GM23338 (cell line): ENCODE data around the gene APRT. TPM values are rescaled to one million over a fixed set of nuclear protein-coding genes. Genes with fewer than 3 reads are reported as not detected.

Experiments used
- ATAC-seq: fragments of 200-7000 bp; cut with Tn5 transposase; 3 replicates; pipeline ENCODE4 v1.9.1; 2020
- DNase-seq: peaks from one replicate; pipeline ENCODE4 v3.0.0-alpha.2; 2015; ENCODE audit warnings: low spot score
- H2AFZ ChIP-seq: fragments of 200-600 bp; sonication (generic); 2 replicates; pipeline ENCODE4 v1.8.0; 2016; ENCODE audit warnings: antibody characterized with exemption, mild to moderate bottlenecking, moderate library complexity
- H3F3A ChIP-seq: fragments of 200-600 bp; sonication (generic); replicated peaks from 2 replicates; pipeline ENCODE4 v1.8.0; 2017; ENCODE audit warnings: antibody characterized with exemption, mixed run types, low read depth
- H3K27ac ChIP-seq: fragments of 200-600 bp; sonication (generic); 2 replicates; pipeline ENCODE4 v1.6.1; 2016; ENCODE audit warnings: low read depth
- H3K27me3 ChIP-seq: fragments of 200-600 bp; sonication (generic); 2 replicates; pipeline ENCODE4 v1.8.0; 2016; ENCODE audit warnings: mild to moderate bottlenecking, mixed run types, moderate library complexity; ENCODE audit not compliant: insufficient read depth
- H3K36me3 ChIP-seq: fragments of 200-600 bp; sonication (generic); 2 replicates; pipeline ENCODE4 v1.8.0; 2016; ENCODE audit warnings: mild to moderate bottlenecking; ENCODE audit not compliant: insufficient read depth
- H3K4me1 ChIP-seq: fragments of 200-600 bp; sonication (generic); 2 replicates; pipeline ENCODE4 v1.8.0; 2016; ENCODE audit warnings: mild to moderate bottlenecking, moderate library complexity; ENCODE audit not compliant: insufficient read depth
- H3K4me2 ChIP-seq: fragments of 200-600 bp; sonication (generic); 2 replicates; pipeline ENCODE4 v1.7.1; 2017; ENCODE audit warnings: mixed run types
- H3K4me3 ChIP-seq: fragments of 200-600 bp; sonication (generic); 2 replicates; pipeline ENCODE4 v1.6.1; 2016; ENCODE audit warnings: mixed run types
- H3K79me2 ChIP-seq: fragments of 200-600 bp; sonication (generic); replicated peaks from 2 replicates; pipeline ENCODE4 v1.8.0; 2017; ENCODE audit warnings: mild to moderate bottlenecking; ENCODE audit not compliant: insufficient read depth
- H3K9me2 ChIP-seq: fragments of 200-600 bp; sonication (generic); 2 replicates; pipeline ENCODE4 v1.8.0; 2017; ENCODE audit not compliant: insufficient read depth
- H4K20me1 ChIP-seq: fragments of 200-600 bp; sonication (generic); replicated peaks from 2 replicates; pipeline ENCODE4 v1.8.0; 2017; ENCODE audit warnings: mild to moderate bottlenecking; ENCODE audit not compliant: insufficient read depth
- H3K27ac Mint-ChIP-seq: 2 replicates; pipeline ENCODE4 v1.8.0; 2020; ENCODE audit warnings: inconsistent platforms, mild to moderate bottlenecking, moderate library complexity, mixed read lengths
- H3K27me3 Mint-ChIP-seq: 3 replicates; pipeline ENCODE4 v1.8.0; 2022; ENCODE audit warnings: low read depth, mild to moderate bottlenecking, moderate library complexity, mixed read lengths, inconsistent platforms; ENCODE audit not compliant: insufficient read depth, poor library complexity
- H3K36me3 Mint-ChIP-seq: 3 replicates; pipeline ENCODE4 v1.8.0; 2021; ENCODE audit warnings: low read depth, mild to moderate bottlenecking, inconsistent platforms, moderate library complexity, mixed read lengths
- H3K4me1 Mint-ChIP-seq: 3 replicates; pipeline ENCODE4 v1.8.0; 2020; ENCODE audit warnings: mild to moderate bottlenecking, inconsistent platforms, mixed read lengths
- H3K4me3 Mint-ChIP-seq: 3 replicates; pipeline ENCODE4 v1.8.0; 2021; ENCODE audit warnings: moderate library complexity, mild to moderate bottlenecking, inconsistent platforms, mixed read lengths
- H3K9me3 Mint-ChIP-seq: 3 replicates; pipeline ENCODE4 v1.8.0; 2020; ENCODE audit warnings: moderate library complexity, mild to moderate bottlenecking, inconsistent platforms, mixed read lengths
- CREB1 ChIP-seq: fragments of 250-450 bp; sonication (Bioruptor Pico); IDR thresholded peaks from 2 replicates; pipeline ENCODE4 v1.5.0; 2020; ENCODE audit warnings: low read depth, mild to moderate bottlenecking, moderate library complexity
- CTCF ChIP-seq, 2 experiments: fragments of 200-600 bp in 1 of 2; sonication (generic) in 1 of 2; conservative IDR thresholded peaks; 2 replicates each; pipeline versions ENCODE4 v1.5.1 to v1.6.1; 2016 to 2017; ENCODE audit warnings: antibody characterized with exemption in 2 of 2, low read depth in 2 of 2, mild to moderate bottlenecking in 2 of 2, moderate library complexity in 1 of 2
- ETS1 ChIP-seq: IDR thresholded peaks from 2 replicates; pipeline ENCODE4 v1.6.1; 2016; ENCODE audit warnings: antibody characterized with exemption
- EZH2 ChIP-seq: fragments of 200-600 bp; sonication (generic); IDR thresholded peaks from one replicate; pipeline ENCODE4 v1.8.0; 2017; ENCODE audit warnings: antibody characterized with exemption, mild to moderate bottlenecking, low read depth; ENCODE audit not compliant: unreplicated experiment
- EZH2phosphoT487 ChIP-seq: fragments of 200-600 bp; sonication (generic); IDR thresholded peaks from one replicate; pipeline ENCODE4 v1.8.1; 2018; ENCODE audit warnings: antibody characterized with exemption; ENCODE audit not compliant: unreplicated experiment
- JUNB ChIP-seq: IDR thresholded peaks from one replicate; pipeline ENCODE4 v1.6.1; 2016; ENCODE audit warnings: antibody characterized with exemption; ENCODE audit not compliant: unreplicated experiment
- POLR2AphosphoS5 ChIP-seq: IDR thresholded peaks from 2 replicates; pipeline ENCODE4 v1.6.1; 2016; ENCODE audit warnings: antibody characterized with exemption, low read depth
- STAT1 ChIP-seq: IDR thresholded peaks from one replicate; pipeline ENCODE4 v1.6.1; 2016; ENCODE audit warnings: antibody characterized with exemption; ENCODE audit not compliant: unreplicated experiment
- ZNF114 ChIP-seq: fragments of 250-450 bp; sonication (Bioruptor Pico); IDR thresholded peaks from 2 replicates; pipeline ENCODE4 v1.5.0; 2020; ENCODE audit warnings: mild to moderate bottlenecking, moderate library complexity
- ZNF331 ChIP-seq: fragments of 250-450 bp; sonication (Bioruptor Pico); IDR thresholded peaks from 2 replicates; pipeline ENCODE4 v1.5.0; 2020; ENCODE audit warnings: low read depth, mild to moderate bottlenecking, moderate library complexity
- ZNF462 ChIP-seq: fragments of 250-450 bp; sonication (Bioruptor Pico); IDR thresholded peaks from 2 replicates; pipeline ENCODE4 v1.5.0; 2020; ENCODE audit warnings: mild to moderate bottlenecking, moderate library complexity
- polyA plus RNA-seq: library from polyadenylated mRNA; unstranded; fragments of >200 nt; fragmentation: Nextera tagmentation; extraction: Ambion mirVana; gene quantifications from 2 replicates; pipeline ENCODE4 v1.2.1, GENCODE V29; 2016
- total RNA-seq: library from RNA; depleted of rRNA; stranded (reverse); fragments of >200 nt; shearing (Covaris generic); gene quantifications from 2 replicates; pipeline ENCODE4 v1.2.3, GENCODE V29; 2014

Gene APRT
- total and polyA plus RNA-seq, 2 experiments from 2014 or later = 250 to 522 TPM

- Histone ChIP-seq H3F3A (no peaks in the 10 kb centered on the region), H3K27me3 (no peaks in the 10 kb centered on the region), H4K20me1 (no peaks in the 10 kb centered on the region), H2AFZ (no peak overlapping the region), H3K4me3 (no peak overlapping the region), H3K9me2 (no peaks in the 10 kb centered on the region), H3K4me1 (no peaks in the 10 kb centered on the region), H3K36me3 (no peaks in the 10 kb centered on the region; the same call in 1 of the 2 replicates), H3K79me2 (no peaks in the 10 kb centered on the region), H3K4me2 (no peak overlapping the region), H3K27ac (peak overlapping the region; percentile 81)
- no peak overlapping the region; the same call in 2 of the 3 replicates for H3K4me3 Mint-ChIP-seq
- no peak overlapping the region for H3K27ac Mint-ChIP-seq
- 0 out of 3 replicates have a peak, but pooled peaks cover 3% of the 10 kb centered on the region for H3K4me1 Mint-ChIP-seq
- H3K36me3 Mint-ChIP-seq = peaks cover 7% of the 10 kb centered on the region; the same call in 2 of the 3 replicates
- peaks cover 14% of the 10 kb centered on the region for H3K27me3 Mint-ChIP-seq
- DNase-seq (peak; percentile 60), ATAC-seq (peak; percentile 90)
- no peaks in the 10 kb centered on the region for H3K9me3 Mint-ChIP-seq
- TF ChIP-seq CREB1 (CRISPR knock-in tag) (no peak), CTCF (conservative IDR thresholded peaks at IDR 0.05; ENCODE audit: low read depth in 2 of 2) (peak; percentile 25 to 32; a peak in 3 of 4 replicates)
Measured at GRCh38 chr16:88844419-88845036, 32.8 kb upstream of the APRT start.

GRCh38 chr16:88843256-88843655, 31.5 kb upstream of the APRT start:
- H3K27ac Mint-ChIP-seq = no peak overlapping the region
- ATAC-seq (no peak), DNase-seq (no peak)
- H3K4me1 Mint-ChIP-seq = 0 out of 3 replicates have a peak, but pooled peaks cover 3% of the 10 kb centered on the region
- TF ChIP-seq CREB1 (CRISPR knock-in tag) (no peak), POLR2AphosphoS5 (no peak), ZNF462 (CRISPR knock-in tag) (no peak), EZH2 (no peak), EZH2phosphoT487 (no peak), ETS1 (no peak), ZNF331 (CRISPR knock-in tag) (no peak), STAT1 (no peak), ZNF114 (no peak), JUNB (no peak)
- Histone ChIP-seq H3K9me2 (no peaks in the 10 kb centered on the region), H3K4me3 (no peak overlapping the region), H3K4me2 (no peak overlapping the region), H3K79me2 (no peaks in the 10 kb centered on the region), H3K36me3 (no peaks in the 10 kb centered on the region; the same call in 1 of the 2 replicates), H3F3A (no peaks in the 10 kb centered on the region), H2AFZ (no peak overlapping the region), H3K27ac (no peak overlapping the region), H3K4me1 (no peaks in the 10 kb centered on the region), H4K20me1 (no peaks in the 10 kb centered on the region), H3K27me3 (no peaks in the 10 kb centered on the region)
- no peak overlapping the region for H3K4me3 Mint-ChIP-seq
- H3K36me3 Mint-ChIP-seq = peaks cover 11% of the 10 kb centered on the region
- peaks cover 14% of the 10 kb centered on the region for H3K27me3 Mint-ChIP-seq
- no peaks in the 10 kb centered on the region for H3K9me3 Mint-ChIP-seq
